Measurements from ENCODE around the gene RHCG. TPM values are rescaled to one million over a fixed set of nuclear protein-coding genes. Genes with fewer than 3 reads are reported as not detected.
A peak's percentile ranks its signal among the peaks of the same experiment; 100 is the strongest.

RHCG gene
- 1,000 to 10,000 TPM; 2,342 to 7,076 (median 3,336) TPM for total RNA-seq

DNA sequence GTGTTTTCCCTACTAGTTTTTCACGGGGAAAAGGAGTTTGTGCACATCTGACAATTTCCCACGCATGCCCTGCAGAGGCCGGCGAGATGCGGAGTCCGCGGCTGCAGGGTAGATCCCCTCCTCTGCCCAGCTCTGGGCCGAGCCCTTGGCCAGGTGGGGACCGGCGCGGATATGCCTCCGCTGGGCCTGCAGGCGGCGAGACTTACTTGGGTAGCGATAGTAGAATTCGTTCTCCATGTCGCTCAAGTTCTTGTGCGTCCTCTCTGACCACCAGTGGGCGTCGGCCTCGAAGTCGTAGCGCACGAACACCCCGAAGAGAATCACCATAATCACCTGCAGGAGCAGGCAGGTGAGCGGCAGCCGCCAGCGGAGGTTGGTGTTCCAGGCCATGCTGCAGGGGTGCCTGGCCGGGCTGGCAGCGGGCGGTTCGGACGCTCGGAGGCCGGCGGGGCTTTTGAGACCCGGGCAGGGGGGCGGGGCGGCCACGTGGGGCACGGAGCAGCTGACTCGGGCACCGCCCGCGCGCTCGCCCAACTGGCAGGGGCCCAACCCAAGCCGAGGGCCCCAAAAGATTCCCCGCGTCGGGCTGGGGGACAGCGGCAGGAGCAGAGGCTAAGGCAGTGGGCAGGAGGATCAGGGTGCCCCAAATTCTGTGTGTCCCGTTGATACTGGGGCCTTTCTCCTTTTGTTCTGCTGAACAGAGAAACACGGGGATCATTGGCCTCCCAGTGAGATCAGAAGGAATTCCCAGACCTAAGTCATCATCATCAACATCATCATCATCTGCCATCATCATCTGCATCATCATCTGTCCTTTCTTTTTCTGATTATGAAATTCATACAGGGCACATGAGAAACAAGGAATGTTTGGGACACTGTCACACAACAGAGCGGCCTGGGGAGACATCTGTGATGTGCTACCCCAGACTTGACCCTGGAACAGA, at the start of gene RHCG:
Gene RHCG (minus strand): TSS at position 429 of the 944 bp plus-strand sequence. CDS start 39 bp downstream, at position 390.
- H3K27me3 ChIP-seq: peaks cover 0 to 87% (median 0%) of the 10 kb centered on the region in 4 donors
- H3K27ac ChIP-seq: peak within 1 kb of the TSS; percentile 79 to 93 (median 88)
- WGBS, 2 donors: 7 to 23% methylated on average over 8 to 30 of the region's 55 CpGs
- TF ChIP-seq POLR2A (IDR thresholded peaks at IDR 0.05) (peak in 2 of 4 donors; percentile 19 to 36), CTCF (IDR thresholded peaks at IDR 0.05) (peak in 4 of 6 experiments; percentile 16 to 51 (median 38))
- H3K4me1 ChIP-seq: peaks cover 15 to 68% (median 22%) of the 10 kb centered on the region in 3 donors
- intact Hi-C loops (cut with DNase I): no loop called here
- H3K36me3 ChIP-seq: peaks cover 0 to 48% (median 6%) of the 10 kb centered on the region in 3 donors
- H3K4me3 ChIP-seq: peak within 1 kb of the TSS; percentile 42 to 64 (median 59)
- no peaks in the 10 kb centered on the region for H3K9me3 ChIP-seq
- no peak for DNase-seq

DNA sequence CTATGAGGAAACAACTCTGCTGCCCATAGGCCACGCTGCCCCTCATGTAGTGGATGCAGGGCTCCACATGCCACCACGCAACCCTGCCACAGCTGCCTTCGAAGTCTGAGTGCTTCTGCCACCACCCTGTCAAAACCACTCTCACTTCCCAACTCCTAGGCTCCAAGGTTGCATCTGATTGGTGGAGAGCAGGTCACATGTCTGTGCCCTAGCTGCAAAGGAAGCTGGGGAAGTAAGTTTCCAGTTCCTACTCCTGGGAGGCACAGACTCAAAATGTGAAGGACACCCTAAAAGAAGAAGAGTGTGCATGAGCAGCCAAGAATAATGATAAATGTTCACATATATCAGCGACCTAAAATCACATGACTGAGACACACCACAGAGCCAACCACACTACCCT, 47.0 kb upstream of the RHCG start:
- 84 to 97% methylated on average over 3 to 4 of the region's 4 CpGs for WGBS, 2 donors
- Histone ChIP-seq H3K27ac (peak overlapping the region; percentile 53 to 88 (median 84)), H3K4me3 (no peak overlapping the region), H3K4me1 (peaks cover 9 to 49% (median 13%) of the 10 kb centered on the region in 3 donors), H3K27me3 (no peaks in the 10 kb centered on the region), H3K9me3 (peaks cover 0 to under 1% (median 0%) of the 10 kb centered on the region in 3 donors), H3K36me3 (no peaks in the 10 kb centered on the region)
- intact Hi-C loops (cut with DNase I): no loop called here
- TF ChIP-seq CTCF (IDR thresholded peaks at IDR 0.05) (no peak), POLR2A (IDR thresholded peaks at IDR 0.05) (no peak)
- no peak for DNase-seq

DNA sequence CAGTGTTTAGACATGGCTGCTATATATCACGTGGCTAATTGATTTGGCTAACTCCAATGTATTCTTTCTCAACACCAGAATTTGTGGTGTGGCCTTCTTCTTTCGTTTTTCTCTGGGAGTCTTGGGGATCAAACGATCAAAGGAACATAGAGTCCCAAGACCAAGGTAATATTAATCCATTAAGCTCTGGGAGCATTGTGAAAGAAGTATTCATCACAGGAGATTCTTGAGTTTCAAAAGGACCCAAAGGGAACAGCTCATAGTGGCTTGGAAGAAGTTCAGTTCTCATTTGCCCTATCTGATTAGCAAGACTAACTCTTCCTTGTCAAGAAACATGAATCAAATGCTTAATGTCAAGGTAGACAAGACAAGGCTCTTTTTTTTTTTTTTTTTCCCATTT, 46.0 kb upstream of the RHCG start:
- peaks cover 0 to 11% (median 4%) of the 10 kb centered on the region in 3 donors for H3K9me3 ChIP-seq
- 24 to 65% methylated on average over 3 of the region's 3 CpGs for WGBS, 2 donors
- no peak for TF ChIP-seq CTCF (IDR thresholded peaks at IDR 0.05)
- TF ChIP-seq POLR2A (IDR thresholded peaks at IDR 0.05): no peak
- H3K27me3 ChIP-seq: no peaks in the 10 kb centered on the region
- H3K36me3 ChIP-seq: no peaks in the 10 kb centered on the region
- DNase-seq: no peak
- peaks cover 9 to 48% (median 13%) of the 10 kb centered on the region in 3 donors for H3K4me1 ChIP-seq
- H3K27ac ChIP-seq: peak overlapping the region; percentile 80 to 93 (median 85)
- H3K4me3 ChIP-seq: no peak overlapping the region
- intact Hi-C loops (cut with DNase I): no loop called here

DNA sequence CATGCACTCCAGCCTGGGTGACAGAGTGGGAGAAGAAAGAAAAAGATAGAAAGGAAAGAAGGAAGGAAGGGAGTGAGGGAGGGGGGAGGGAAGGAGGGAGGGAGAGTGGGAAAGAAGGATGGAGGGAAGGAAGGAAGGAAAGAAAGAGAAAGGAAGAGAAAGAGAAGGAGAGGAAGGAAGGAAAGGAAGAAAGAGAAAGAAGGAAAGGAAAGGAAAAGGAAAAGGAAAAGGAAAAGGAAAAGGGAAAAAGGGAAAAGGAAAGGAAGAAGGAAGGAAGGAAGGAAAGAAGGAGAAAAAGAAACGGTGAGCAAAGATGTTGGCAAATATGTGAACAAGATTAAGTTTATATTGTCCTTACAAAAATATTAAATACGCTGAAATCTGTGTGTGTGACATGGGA, 42.6 kb upstream of the RHCG start:
- H3K4me3 ChIP-seq: no peak overlapping the region
- H3K4me1 ChIP-seq: peaks cover 9 to 40% (median 13%) of the 10 kb centered on the region in 3 donors
- 70 to 76% methylated on average over 2 of the region's 2 CpGs for WGBS, 2 donors
- no peaks in the 10 kb centered on the region for H3K27me3 ChIP-seq
- H3K27ac ChIP-seq: peak overlapping the region in 2 of 4 donors; percentile 87 to 93
- no peak for TF ChIP-seq CTCF (IDR thresholded peaks at IDR 0.05)
- TF ChIP-seq POLR2A (IDR thresholded peaks at IDR 0.05): no peak
- no peak for DNase-seq
- peaks cover 0 to 12% (median 4%) of the 10 kb centered on the region in 3 donors for H3K9me3 ChIP-seq
- intact Hi-C loops (cut with DNase I): no loop called here
- H3K36me3 ChIP-seq: no peaks in the 10 kb centered on the region

Data from esophagus squamous epithelium (tissue), 5 donors.